HG03439 (cell line): Measurements from ENCODE around the gene DSCAML1.
"Not testable (repeated sequence)": the region's sequence is repeated elsewhere in the genome, so short reads cannot be mapped to it uniquely, and the experiment has no call there.

Source experiments
- ATAC-seq: cut with Tn5 transposase; IDR thresholded peaks from one replicate; pipeline ENCODE4 v1.9.1; 2021; ENCODE audit warnings: mild to moderate bottlenecking, moderate library complexity; ENCODE audit not compliant: unreplicated experiment

Gene DSCAML1

DNA sequence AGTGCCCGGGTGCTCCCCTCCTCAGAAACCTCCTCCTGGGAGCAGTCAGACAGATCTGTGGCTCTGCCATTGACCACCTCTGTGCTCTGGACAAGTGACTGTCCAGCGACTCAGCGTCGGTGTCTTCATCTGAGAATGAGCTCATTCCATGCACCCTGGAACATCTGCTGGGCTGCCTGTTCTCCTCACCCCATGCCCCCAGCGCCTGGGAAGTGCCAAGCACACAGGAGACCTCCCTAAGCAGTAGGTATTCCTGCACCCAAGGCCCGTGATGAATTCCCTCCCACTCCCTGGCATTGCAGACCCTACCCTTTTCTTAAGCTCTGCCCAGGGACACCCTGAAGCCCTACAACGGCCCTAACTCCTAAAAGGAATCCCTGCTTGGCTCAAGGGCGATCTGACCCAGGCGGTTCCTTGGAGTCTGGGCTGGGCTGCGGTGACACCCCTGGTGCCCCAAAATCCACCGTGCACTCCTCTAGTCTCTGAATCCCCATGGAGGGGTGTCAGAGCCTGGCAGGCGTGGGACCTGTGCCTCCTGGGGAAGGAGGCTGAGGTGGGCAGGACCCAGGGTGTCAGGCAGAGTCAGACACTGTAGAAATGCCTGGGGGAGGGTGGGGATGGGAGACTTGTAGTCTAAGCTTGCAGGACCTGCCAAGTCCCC is 377.4 kb downstream of the DSCAML1 start:
- no peak for ATAC-seq

DNA sequence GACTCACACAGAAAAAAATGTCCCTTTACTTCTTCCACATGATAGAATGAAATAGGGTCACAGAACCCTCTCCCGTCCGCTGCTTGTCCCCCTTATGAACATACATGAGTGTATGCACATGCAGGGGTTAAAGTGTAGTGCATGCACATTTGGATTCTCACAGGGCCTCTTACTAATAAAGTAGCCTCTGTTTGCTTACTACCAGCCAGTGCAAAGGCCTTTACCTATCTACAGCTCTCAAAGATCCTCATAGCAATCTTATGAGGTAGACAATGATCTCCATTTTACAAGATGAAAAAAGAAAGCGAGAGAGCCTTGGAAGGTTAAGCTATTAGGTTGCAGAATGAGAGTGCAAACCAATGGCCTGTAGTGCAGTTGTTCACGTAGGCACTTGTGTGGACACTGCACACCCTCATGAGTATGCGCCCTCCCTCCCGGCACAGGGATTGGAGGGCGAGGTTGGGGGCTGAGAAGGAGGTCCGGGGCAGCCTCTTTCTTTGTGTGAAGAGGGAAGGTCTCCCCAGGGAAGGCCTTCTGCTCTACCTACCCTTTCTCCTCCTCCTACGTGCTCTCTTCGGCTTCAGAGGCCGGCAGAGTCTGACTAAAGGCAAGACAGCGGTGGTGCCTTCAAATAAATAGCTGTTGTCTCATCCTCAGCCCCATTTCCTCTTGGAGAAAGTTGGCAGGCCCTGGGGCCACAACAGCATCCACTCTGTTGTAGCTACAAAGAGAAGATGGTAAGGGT is 378.1 kb downstream of the DSCAML1 start:
- no peak for ATAC-seq

DNA sequence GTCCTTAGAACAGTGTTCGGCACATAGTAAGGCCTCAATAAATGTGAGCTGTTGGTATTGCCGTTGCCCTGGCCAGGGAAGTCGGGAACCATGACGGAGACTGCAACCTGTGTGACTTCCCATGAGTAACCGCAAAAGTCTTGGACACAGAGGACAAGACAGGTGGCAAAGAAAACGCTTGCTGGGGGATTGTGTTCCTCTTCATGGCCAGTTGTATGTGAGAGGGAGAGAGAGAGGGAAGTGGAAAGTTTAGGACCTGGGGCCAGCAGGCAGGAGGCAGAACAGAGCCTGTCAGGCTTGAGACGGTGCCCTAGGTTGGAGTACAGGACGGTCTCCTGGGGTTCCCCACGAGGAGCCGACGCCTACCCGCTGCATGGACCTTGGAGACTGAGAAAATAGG is 379.2 kb downstream of the DSCAML1 start:
- no peak for ATAC-seq

DNA sequence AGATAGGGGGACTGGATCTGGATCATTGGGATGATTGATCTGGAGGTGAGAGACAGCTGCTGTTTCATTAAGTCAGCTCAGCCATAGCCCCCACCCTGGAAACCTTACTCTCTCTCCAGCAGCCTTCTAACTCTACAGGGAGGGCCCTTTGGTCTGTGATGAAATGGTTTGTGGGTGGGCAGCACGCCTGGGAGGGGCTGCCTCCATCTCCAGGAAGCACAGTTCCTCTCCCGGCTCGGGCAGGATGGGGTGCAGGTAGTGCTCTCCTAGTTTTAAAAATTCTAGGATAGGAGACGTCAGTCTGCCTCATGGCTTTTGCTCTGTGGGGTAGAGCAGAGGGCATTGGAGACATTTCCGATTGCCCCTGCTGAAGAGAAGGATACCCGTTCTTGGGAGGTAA is 379.7 kb downstream of the DSCAML1 start:
- ATAC-seq, result no peak

DNA sequence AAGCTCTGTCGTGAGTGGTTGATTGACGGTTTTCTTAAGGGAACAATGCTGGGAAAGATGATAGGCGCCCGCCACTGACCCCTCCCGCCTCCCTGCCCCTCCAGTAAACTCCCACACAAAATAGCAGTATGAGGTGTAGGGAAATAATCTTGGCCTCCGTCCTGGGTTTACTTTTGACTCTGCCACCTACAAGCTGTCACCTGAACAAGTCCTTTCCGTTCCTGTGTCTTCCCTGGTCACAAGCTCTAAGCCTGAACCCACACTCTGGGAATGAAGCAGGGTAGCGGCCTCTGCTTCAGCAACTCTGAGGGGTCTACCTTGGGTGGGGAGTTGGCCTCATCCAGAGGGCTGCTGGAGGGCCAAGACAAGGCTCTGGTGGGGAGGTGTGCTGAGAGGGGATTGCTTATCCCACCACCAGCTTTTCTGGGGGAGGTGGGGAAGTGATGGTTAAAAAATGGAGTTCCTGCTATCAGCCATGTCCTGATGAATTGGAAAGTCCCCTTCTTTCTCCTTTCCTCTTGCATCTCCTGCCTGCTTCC is 381.6 kb downstream of the DSCAML1 start:
- no peak for ATAC-seq

DNA sequence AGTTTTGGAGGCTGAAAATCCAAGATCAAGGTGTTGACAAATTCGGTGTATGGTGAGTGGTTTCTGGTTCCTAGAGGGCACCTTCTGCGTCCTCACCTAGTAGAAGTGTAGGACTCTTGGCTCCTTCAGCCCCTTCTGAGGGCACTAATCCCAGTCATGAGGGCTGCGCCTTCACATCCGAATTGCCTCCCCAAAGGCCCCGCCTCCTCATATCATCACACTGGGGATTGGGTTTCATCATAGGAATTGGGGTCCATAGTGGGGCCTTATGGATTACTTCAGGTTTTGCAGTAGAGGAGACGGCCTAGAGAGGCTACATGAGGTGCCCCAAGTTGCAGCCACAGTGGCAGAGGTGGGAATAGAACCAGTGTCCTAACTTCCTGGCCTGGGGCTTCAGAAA is 382.3 kb downstream of the DSCAML1 start:
- ATAC-seq, result no peak

DNA sequence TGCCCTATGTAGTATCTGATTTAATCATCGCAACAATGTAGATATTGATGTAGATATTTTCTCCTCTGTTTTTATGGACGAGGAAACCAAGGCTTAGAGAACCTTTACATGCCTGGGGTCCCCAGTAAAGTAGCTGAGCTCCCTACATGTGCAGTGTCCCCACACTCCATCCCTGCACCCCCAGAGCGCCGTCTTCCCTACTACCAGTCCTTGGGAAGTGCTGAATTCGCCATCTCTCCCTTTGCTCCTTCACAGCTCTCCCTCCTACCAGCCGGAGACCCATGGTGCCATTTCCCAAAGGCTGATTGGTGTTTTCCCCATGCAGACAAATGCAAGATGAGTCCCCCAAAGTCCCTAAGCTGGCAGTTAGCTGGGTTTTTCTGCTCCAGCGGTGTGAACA is 383.4 kb downstream of the DSCAML1 start:
- ATAC-seq, result no peak

DNA sequence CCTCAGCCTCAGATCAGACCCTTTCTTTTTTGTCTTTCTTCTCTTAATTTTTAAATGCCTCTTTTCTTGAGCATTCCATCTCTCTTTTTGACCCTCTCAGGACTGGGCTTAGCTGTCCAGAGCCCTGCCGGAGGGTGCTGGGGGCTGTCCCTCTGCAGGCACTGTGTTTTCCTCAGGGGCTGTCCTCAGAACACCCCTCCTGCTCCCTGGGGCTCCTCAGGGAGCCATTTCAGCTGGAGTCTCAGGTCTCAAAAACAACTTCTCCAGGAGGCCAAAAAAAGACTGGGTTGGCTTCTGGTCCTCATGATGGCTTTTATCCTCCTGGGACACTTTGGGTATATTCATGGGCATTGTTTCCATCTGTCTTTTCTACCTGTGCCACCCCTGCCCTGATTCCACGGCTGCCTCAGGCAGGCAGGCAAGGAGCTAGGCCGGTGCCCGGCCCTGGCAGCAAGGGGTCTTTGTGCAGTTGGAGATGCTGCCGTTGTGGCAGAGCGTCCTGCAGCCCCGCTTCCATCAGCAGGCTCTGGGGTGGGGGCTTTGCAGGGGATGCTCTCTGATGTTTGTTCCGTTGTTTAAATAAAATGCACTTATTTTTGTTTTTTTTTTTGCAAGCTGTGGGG is 384.3 kb downstream of the DSCAML1 start:
- ATAC-seq, result no peak

DNA sequence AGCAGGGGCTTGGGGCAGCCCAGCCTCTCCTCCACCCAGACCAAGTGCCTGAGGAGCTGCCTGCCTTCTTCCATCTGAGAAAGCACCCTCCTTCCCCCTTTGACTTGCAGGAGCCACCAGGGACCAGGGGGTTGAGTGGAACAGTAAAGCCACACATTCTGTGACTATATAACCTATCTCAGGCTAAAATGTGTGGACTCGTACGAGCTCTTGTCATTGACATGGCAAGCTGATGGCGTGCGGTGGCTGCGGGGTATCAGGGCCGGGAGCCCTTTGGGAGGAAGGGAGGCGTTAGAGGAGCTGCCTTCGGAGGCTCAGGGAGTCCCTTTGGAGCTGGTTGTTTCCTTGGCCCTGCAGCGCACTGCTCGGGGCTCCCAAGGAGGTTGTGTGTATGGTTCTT is 384.8 kb downstream of the DSCAML1 start:
- no peak for ATAC-seq

DNA sequence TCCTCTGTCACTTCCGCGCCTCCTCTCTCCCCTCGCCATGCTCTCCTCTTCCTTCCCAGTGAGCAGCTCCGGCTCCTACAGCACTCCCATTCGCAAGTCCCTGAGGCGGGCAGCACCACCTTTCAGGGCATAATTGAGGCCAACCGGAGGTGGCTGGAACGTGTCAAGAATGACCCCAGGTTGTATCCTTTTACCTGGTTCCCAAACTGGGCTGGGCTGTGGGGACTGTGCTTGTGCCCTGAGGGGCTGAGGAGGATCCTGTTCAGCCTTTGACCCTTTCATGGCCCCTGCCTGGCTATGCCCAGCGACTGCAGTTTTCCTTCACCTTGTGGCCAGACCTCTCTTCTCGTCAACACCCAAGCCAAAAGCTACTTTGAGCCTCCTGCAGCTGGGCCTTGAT is 385.3 kb downstream of the DSCAML1 start:
- ATAC-seq, result no peak

DNA sequence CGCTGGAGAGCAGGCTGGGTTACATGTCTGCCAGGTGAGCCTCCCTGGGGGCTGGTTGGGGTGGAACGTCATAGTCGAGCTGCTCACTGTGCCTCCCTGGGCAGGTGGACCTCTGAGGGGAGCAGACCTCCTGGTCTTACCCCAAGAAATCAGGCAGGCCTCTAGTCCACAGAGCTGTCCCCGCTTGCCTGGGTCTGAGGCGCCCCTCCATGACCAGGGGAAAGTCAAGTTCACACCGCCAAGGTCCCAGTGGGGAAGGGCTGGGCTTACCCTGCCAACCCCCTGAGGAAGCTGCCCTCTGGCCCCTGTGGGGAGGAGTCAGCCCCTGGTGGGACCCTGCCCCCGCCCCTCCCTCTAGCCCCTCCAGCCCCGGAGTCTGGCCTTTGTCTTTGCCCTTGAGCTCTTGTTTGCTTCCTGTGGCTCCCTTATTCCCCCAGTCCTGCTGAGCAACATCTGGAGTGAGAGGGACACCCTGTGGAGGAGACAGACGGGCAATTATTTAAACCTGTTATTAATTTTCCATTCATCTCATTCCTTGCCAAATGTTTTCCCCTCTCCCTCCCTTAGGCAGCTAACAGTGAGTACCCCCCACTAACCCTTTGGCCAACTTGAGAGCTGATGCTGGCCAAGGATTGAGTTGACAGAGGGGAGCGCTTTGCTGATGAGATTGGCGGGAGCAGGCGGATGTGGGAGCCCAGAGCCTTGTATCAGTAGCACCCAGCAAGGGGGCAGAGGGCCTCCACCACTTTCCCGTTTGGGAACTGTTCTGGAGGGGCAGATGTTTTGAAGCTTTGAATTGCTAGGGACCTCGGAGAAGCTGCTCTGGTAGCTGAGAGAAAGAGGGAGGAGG is 385.9 kb downstream of the DSCAML1 start:
- no peak for ATAC-seq

DNA sequence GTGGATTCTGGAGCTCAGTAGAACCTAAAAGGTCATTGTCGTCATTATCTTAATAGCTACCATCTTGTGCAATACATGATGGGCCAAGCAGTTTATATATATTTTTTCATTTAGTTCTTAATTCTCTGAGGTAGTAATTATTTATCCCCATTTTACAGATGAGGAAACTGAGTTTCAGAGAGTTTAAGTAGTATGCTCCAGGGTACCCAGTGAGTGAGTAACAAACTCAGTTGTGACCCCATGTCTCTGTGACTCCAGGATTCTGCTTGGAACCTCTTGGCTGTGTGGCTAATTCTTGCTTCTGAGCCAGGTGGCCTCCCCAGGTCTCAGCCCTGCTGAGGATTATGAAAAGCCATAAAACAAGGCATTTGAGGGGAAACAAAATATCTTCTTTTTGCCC is 386.8 kb downstream of the DSCAML1 start:
- no peak for ATAC-seq

DNA sequence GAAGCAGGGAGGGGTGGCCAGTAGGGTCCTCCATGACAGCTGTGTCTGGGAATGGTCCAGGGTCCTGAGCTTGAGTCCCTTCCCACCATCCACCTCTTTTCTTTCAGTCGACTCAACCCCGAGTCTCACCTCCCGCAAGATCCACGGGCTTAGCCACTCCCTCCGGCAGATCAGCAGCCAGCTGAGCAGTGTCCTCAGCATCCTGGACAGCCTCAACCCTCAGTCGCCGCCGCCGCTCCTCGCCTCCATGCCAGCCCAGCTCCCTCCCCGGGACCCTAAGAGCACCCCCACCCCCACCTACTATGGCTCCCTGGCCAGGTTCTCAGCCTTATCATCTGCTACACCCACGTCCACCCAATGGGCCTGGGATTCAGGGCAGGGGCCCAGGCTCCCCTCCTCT is 387.5 kb downstream of the DSCAML1 start:
- no peak for ATAC-seq

DNA sequence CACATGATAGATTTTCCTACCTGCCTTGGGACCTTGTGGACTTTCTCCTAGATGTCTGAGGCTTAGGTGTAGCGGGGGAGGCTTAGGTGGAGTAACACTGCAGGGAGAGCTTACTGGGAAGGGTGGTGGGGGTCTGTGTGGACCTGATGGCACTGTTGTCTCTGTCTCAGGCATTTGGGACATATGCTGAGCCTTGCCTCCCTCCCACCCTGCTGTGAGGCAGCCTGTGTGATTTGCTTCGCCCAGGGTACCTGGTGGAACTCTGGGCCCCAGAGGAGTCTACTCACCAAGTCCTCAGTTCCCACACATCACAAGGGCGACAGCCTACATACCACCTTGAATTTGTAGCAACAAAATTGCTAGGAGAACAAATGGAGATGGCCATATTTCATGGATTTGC is 388.7 kb downstream of the DSCAML1 start:
- no peak for ATAC-seq

DNA sequence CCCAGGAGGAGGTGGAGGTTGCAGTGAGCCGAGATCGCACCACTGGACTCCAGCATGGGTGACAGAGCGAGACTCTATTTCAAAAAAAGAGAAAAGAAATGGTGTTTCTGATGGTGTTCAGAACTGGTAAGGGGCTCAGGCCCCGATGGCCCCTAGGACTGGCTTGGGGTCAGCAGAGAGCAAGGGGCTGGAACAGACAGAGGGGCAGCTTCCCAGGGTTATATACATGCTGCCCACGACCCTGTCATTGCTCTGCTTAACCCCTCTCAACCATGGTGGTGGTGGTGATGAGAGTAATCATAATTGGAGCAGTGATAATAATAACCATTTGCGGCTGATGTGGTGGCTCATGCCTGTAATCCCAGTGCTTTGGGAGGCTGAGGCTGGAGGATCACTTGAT is 390.0 kb downstream of the DSCAML1 start:
- no peak for ATAC-seq

DNA sequence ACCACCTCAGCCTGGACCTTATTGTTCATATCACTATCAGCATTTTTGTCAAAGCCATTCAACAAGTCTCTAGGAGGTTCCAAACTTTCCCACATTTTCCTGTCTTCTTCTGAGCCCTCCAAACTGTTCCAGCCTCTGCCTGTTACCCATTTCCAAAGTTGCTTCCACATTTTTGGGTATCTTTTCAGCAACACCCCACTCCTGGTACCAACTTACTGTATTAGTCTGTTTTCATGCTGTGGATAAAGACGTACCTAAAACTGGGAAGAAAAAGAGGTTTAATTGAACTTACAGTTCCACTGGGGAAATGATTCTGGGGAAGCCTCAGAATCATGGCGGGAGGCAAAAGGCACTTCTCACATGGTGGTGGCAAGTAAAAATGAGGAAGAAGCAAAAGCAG is 391.1 kb downstream of the DSCAML1 start:
- ATAC-seq, result not testable (repeated sequence)

DNA sequence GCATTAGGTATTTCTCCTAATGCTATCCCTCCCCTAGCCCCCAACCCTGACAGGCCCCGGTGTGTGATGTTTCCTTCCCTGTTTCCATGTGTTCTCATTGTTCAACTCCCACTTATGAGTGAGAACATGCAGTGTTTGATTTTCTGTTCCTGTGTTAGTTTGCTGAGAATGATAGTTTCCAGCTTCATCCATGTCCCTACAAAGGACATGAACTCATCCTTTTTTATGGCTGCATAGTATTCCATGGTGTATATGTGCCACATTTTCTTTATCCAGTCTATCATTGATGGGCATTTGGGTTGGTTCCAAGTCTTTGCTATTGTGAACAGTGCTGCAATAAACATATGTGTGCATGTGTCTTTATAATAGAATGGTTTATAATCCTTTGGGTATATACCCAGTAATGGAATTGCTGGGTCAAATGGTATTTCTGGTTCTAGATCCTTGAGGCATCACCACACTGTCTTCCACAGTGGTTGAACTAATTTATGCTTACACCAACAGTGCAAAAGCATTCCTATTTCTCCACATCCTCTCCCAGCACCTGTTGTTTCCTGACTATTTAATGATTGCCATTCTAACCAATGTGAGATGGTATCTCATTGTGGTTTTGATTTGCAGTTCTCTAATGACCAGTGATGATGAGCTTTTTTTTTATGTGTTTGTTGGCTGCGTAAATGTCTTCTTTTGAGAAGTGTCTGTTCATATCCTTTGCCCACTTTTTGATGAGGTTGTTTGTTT is 397.7 kb downstream of the DSCAML1 start:
- not testable (repeated sequence) for ATAC-seq

DNA sequence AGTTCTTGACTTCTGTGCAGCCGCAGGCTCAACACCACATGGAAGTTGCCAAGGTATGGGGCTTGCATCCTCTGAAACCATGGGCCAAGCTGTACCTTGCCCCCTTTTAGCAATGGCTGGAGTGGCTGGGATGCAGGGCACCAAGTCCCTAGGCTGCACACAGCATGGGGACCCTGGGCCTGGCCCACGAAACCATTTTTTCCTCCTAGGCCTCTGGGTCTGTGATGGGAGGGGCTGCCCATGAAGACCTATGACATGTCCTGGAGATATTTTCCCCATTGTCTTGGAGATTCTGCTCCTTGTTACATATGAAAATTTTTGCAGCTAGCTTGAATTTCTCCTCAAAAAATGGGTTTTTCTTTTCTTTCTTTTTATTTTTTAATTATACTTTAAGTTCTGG is 398.4 kb downstream of the DSCAML1 start:
- not testable (repeated sequence) for ATAC-seq

DNA sequence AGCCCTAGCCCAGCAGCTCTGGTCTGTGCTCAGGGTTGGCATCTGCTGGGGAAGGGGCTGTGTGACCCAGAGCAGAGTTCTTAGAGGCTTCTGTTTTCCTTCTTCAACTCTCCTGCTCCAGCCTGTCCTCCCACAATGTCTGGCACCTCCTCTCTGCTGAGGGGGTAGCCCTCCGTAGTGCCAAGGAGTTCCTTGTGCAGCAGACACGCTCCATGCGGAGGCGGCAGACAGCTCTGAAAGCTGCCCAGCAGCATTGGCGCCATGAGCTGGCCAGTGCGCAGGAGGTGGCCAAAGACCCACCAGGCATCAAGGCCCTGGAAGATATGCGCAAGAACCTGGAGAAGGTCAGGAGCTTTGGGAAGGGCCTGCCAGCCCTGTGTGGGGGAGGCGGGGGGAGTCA is 400.0 kb downstream of the DSCAML1 start:
- no peak for ATAC-seq

DNA sequence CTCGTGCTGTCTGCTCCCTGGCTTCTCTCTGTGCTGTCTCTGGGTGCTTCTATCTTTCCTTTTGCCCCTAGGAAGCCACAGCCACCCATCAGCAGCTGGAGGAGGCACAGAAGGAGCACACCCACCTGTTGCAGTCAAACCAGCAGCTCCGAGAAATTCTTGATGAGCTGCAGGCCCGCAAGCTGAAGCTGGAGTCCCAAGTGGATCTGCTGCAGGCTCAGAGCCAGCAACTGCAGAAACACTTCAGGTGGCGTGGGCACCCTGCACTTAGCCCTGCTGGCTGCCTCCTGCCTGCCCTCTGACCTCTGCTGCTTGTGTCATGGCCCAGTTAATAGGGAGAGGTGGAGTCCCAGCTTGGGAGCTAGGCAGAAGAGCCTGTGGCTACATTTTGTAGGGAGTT is 401.5 kb downstream of the DSCAML1 start:
- no peak for ATAC-seq
